ENCODE measurements around the gene GPC5. TPM values are rescaled to one million over a fixed set of nuclear protein-coding genes. Genes with fewer than 3 reads are reported as not detected.

Gene GPC5
- total and polyA plus RNA-seq, 2 experiments from 2014 or later = 0.32 TPM; not detected in 1

DNA sequence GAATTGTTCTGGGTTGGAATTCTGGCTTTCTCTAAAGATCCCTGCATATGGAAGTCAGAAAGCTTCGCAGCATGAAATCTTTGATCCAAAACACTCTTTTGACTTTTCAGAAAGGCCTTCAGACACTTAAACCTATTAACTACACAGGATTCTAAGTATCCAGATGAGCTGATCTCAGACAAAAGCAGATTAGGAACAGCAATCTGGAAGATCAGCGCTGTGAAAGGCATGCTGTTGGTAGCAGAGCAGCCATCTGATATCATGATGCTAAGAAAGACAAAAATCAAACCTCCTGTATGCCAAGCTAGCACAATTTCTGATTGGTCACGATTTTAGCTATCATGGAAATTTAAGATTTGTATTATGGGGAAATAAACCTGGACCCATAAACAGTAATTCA lies 589.9 kb downstream of the GPC5 start:
- Histone ChIP-seq H3K79me2 (ENCODE audit: insufficient read depth) (no peaks in the 10 kb centered on the region), H3K27ac (no peak overlapping the region), H3K27me3 (replicated peaks; ENCODE audit: insufficient read depth) (no peaks in the 10 kb centered on the region), H2AFZ (no peak overlapping the region), H3K9ac (no peak overlapping the region), H4K20me1 (ENCODE audit: insufficient read depth) (no peaks in the 10 kb centered on the region), H3K9me2 (ENCODE audit: insufficient read depth) (no peaks in the 10 kb centered on the region), H3K36me3 (ENCODE audit: low read depth) (no peaks in the 10 kb centered on the region), H3K9me3 (ENCODE audit: low read depth) (no peaks in the 10 kb centered on the region), H3K4me3 (no peak overlapping the region), H3K4me2 (ENCODE audit: unreplicated experiment) (no peak overlapping the region), H3F3A (ENCODE audit: insufficient read depth) (no peaks in the 10 kb centered on the region), H3K4me1 (ENCODE audit: insufficient read depth) (no peaks in the 10 kb centered on the region)
- 23 to 30% methylated on average over 3 of the region's 3 CpGs for WGBS, 2 experiments (ENCODE audit: low coverage in 1 of 2, low lambda C conversion rate in 2 of 2, missing lambda C conversion rate in 2 of 2)
- TF ChIP-seq EZH2phosphoT487 (IDR thresholded peaks at IDR 0.05; ENCODE audit: insufficient read depth, low read depth) = no peak
- no peak for TF ChIP-seq EZH2 (IDR thresholded peaks at IDR 0.05; ENCODE audit: insufficient read depth, poor library complexity, severe bottlenecking)
- in situ Hi-C loops (cut with MboI) = no loop called here
- no peak for DNase-seq

DNA sequence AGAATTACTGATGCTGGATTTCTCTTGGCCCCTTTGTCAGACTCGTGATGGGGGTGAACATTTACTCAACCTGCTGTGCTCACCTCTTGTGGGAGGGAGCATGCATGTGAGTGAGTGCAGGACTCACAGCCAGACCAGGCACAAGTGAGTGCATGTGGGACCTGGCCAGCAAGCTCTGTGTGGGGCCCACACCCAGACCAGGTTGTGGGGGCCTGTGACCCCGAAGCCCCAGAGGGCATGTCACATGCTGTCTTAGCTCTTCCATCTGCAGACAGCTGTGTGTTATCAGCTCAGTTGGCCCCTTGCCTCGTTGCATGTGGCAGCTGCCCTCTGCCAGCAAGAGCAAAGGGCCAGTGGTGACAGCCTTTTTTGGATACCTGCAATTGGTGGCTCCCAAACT lies 614.4 kb downstream of the GPC5 start:
- H3K4me3 ChIP-seq = no peak overlapping the region
- 7 to 11% methylated on average over 3 of the region's 3 CpGs for WGBS, 2 experiments (ENCODE audit: low coverage in 1 of 2, low lambda C conversion rate in 2 of 2, missing lambda C conversion rate in 2 of 2)
- no peak overlapping the region for H3K9ac ChIP-seq
- TF ChIP-seq EZH2 (IDR thresholded peaks at IDR 0.05; ENCODE audit: insufficient read depth, poor library complexity, severe bottlenecking) = no peak
- no peak for TF ChIP-seq EZH2phosphoT487 (IDR thresholded peaks at IDR 0.05; ENCODE audit: insufficient read depth, low read depth)
- no peaks in the 10 kb centered on the region for H3K4me1 ChIP-seq (ENCODE audit: insufficient read depth)
- H3K79me2 ChIP-seq (ENCODE audit: insufficient read depth) = no peaks in the 10 kb centered on the region
- no peaks in the 10 kb centered on the region for H4K20me1 ChIP-seq (ENCODE audit: insufficient read depth)
- in situ Hi-C loops (cut with MboI) = no loop called here
- no peaks in the 10 kb centered on the region for H3K9me2 ChIP-seq (ENCODE audit: insufficient read depth)
- no peak overlapping the region for H3K27ac ChIP-seq
- no peaks in the 10 kb centered on the region for H3K36me3 ChIP-seq (ENCODE audit: low read depth)
- DNase-seq = no peak
- no peaks in the 10 kb centered on the region for H3K27me3 ChIP-seq (replicated peaks; ENCODE audit: insufficient read depth)
- no peaks in the 10 kb centered on the region for H3K9me3 ChIP-seq (ENCODE audit: low read depth)
- H2AFZ ChIP-seq = no peak overlapping the region
- no peak overlapping the region for H3K4me2 ChIP-seq (ENCODE audit: unreplicated experiment)
- no peaks in the 10 kb centered on the region for H3F3A ChIP-seq (ENCODE audit: insufficient read depth)

DNA sequence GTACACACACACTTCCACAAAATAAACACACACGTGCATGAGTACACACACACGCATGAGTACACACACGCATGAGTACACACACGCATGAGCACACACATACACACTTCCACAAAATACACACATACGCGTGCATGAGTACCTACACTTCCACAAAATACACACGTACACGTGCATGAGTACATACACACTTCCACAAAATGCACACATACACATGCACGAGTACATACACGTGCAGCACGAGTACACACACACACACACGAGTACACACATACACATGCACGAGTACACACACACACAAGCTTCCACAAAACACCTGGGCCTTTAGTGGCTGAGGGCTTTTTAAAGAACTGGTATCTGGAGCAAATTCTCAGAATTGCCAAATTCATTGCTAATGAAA lies 619.3 kb downstream of the GPC5 start:
- no peaks in the 10 kb centered on the region for H3K9me3 ChIP-seq (ENCODE audit: low read depth)
- 46 to 49% methylated on average over 13 of the region's 13 CpGs for WGBS, 2 experiments (ENCODE audit: low coverage in 1 of 2, low lambda C conversion rate in 2 of 2, missing lambda C conversion rate in 2 of 2)
- no peak overlapping the region for H3K4me2 ChIP-seq (ENCODE audit: unreplicated experiment)
- no peaks in the 10 kb centered on the region for H4K20me1 ChIP-seq (ENCODE audit: insufficient read depth)
- TF ChIP-seq EZH2 (IDR thresholded peaks at IDR 0.05; ENCODE audit: insufficient read depth, poor library complexity, severe bottlenecking) (no peak), EZH2phosphoT487 (IDR thresholded peaks at IDR 0.05; ENCODE audit: insufficient read depth, low read depth) (no peak)
- no peak overlapping the region for H3K27ac ChIP-seq
- no peak for DNase-seq
- no peaks in the 10 kb centered on the region for H3K79me2 ChIP-seq (ENCODE audit: insufficient read depth)
- H3K4me1 ChIP-seq (ENCODE audit: insufficient read depth) = no peaks in the 10 kb centered on the region
- H2AFZ ChIP-seq = no peak overlapping the region
- H3K9ac ChIP-seq = no peak overlapping the region
- in situ Hi-C loops (cut with MboI) = no loop called here
- H3K4me3 ChIP-seq = no peak overlapping the region
- no peaks in the 10 kb centered on the region for H3F3A ChIP-seq (ENCODE audit: insufficient read depth)
- H3K27me3 ChIP-seq (replicated peaks; ENCODE audit: insufficient read depth) = no peaks in the 10 kb centered on the region
- H3K36me3 ChIP-seq (ENCODE audit: low read depth) = no peaks in the 10 kb centered on the region
- no peaks in the 10 kb centered on the region for H3K9me2 ChIP-seq (ENCODE audit: insufficient read depth)

DNA sequence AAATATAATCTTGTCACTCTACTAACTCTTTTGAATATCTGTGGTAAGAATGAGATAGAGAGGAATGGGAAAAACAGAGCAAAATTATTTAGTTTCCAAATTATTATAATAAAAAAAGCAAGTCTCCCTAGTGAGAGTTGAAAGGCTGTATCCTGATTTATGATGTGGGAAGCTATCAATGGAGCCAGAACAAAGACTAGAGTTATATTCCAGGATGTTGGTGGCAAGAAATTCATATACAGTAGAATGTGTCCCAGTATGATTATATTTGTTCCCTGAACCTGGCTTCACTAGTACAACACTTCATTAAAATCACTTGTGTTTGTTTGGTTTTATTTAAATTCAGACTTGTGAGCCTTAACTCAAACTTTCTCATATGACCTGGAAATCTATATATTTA lies 630.3 kb downstream of the GPC5 start:
- H3K9me2 ChIP-seq (ENCODE audit: insufficient read depth) = no peaks in the 10 kb centered on the region
- H3F3A ChIP-seq (ENCODE audit: insufficient read depth) = no peaks in the 10 kb centered on the region
- TF ChIP-seq EZH2phosphoT487 (IDR thresholded peaks at IDR 0.05; ENCODE audit: insufficient read depth, low read depth) (no peak), EZH2 (IDR thresholded peaks at IDR 0.05; ENCODE audit: insufficient read depth, poor library complexity, severe bottlenecking) (no peak)
- no peak for DNase-seq
- no peaks in the 10 kb centered on the region for H3K9me3 ChIP-seq (ENCODE audit: low read depth)
- no peaks in the 10 kb centered on the region for H3K36me3 ChIP-seq (ENCODE audit: low read depth)
- no peak overlapping the region for H2AFZ ChIP-seq
- no peaks in the 10 kb centered on the region for H3K79me2 ChIP-seq (ENCODE audit: insufficient read depth)
- in situ Hi-C loops (cut with MboI) = no loop called here
- no peak overlapping the region for H3K4me3 ChIP-seq
- no peaks in the 10 kb centered on the region for H3K27me3 ChIP-seq (replicated peaks; ENCODE audit: insufficient read depth)
- no peak overlapping the region for H3K9ac ChIP-seq
- H3K27ac ChIP-seq = no peak overlapping the region
- no peak overlapping the region for H3K4me2 ChIP-seq (ENCODE audit: unreplicated experiment)
- H3K4me1 ChIP-seq (ENCODE audit: insufficient read depth) = no peaks in the 10 kb centered on the region
- no peaks in the 10 kb centered on the region for H4K20me1 ChIP-seq (ENCODE audit: insufficient read depth)

DNA sequence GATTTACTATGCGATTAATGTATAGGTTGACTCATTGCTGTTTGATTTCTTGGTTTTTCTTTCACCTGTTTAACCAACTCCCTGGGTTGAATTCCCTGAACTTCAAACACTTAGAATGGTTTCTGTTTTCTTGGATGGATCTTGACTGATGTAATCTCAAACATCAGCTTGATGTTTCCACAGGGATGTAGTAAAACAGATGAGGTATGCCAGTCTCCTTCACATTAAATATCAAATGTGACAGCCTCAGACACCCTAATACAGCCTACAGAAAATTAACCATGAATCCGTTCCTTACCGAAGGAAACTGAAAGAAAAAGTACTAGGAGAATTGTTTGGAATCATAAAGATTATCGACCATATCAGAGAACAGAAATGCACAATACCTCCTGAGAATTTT lies 631.2 kb downstream of the GPC5 start:
- Histone ChIP-seq H3K4me2 (ENCODE audit: unreplicated experiment) (no peak overlapping the region), H3K4me3 (no peak overlapping the region)
- TF ChIP-seq EZH2 (IDR thresholded peaks at IDR 0.05; ENCODE audit: insufficient read depth, poor library complexity, severe bottlenecking) (no peak), EZH2phosphoT487 (IDR thresholded peaks at IDR 0.05; ENCODE audit: insufficient read depth, low read depth) (no peak)

More for the DNA sequence above, 631.2 kb downstream of the GPC5 start:
- H2AFZ ChIP-seq = no peak overlapping the region
- H3K36me3 ChIP-seq (ENCODE audit: low read depth) = no peaks in the 10 kb centered on the region
- no peak overlapping the region for H3K27ac ChIP-seq
- no peaks in the 10 kb centered on the region for H3F3A ChIP-seq (ENCODE audit: insufficient read depth)
- H3K9me3 ChIP-seq (ENCODE audit: low read depth) = no peaks in the 10 kb centered on the region
- in situ Hi-C loops (cut with MboI) = no loop called here
- H4K20me1 ChIP-seq (ENCODE audit: insufficient read depth) = no peaks in the 10 kb centered on the region
- no peaks in the 10 kb centered on the region for H3K9me2 ChIP-seq (ENCODE audit: insufficient read depth)
- 30 to 34% methylated on average over 4 of the region's 4 CpGs for WGBS, 2 experiments (ENCODE audit: low coverage in 1 of 2, low lambda C conversion rate in 2 of 2, missing lambda C conversion rate in 2 of 2)
- no peaks in the 10 kb centered on the region for H3K4me1 ChIP-seq (ENCODE audit: insufficient read depth)
- DNase-seq = no peak
- no peak overlapping the region for H3K9ac ChIP-seq
- no peaks in the 10 kb centered on the region for H3K79me2 ChIP-seq (ENCODE audit: insufficient read depth)
- H3K27me3 ChIP-seq (replicated peaks; ENCODE audit: insufficient read depth) = no peaks in the 10 kb centered on the region

Data from GM23248 (cell line).